GM12872 (cell line): ENCODE measurements around the gene ARHGEF28.

ENCODE experiments used
- CTCF ChIP-seq: IDR thresholded peaks from 3 replicates; pipeline ENCODE4 v1.5.1; 2011; ENCODE audit warnings: low read depth, mild to moderate bottlenecking, low read length, moderate library complexity; ENCODE audit not compliant: insufficient read depth

Gene ARHGEF28

DNA sequence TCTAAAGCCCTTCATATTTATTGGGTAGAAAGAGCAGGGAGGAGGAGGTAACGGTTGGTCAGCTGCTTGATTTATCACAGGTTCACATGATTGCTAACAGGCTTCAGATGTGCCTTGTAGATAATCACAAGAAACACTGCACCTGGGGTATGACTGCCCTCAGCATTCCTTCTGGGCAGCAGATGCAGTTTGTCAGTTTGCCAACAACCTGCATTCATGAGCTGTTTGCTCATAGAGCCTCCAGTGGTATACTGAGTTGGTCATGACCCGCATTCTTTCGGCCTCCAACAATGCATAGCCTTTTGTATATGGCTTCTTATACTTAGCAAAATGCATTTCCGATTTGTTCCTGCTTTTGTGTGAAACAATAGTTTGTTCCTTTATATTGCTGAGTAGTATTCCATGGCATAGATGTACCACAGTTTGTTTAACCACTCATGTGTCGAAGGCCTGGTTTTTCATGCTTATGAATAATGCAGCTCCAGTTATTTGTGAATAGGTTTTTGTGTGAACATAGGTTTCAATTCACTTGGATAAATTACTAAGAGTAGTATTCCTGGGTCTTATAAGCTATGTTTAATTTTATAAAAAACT lies 83.6 kb downstream of the ARHGEF28 start:
- no peak for TF ChIP-seq CTCF

- TF ChIP-seq CTCF = no peak
Measured at GRCh38 chr5:73716284-73716808, 90.3 kb downstream of the ARHGEF28 start.

DNA sequence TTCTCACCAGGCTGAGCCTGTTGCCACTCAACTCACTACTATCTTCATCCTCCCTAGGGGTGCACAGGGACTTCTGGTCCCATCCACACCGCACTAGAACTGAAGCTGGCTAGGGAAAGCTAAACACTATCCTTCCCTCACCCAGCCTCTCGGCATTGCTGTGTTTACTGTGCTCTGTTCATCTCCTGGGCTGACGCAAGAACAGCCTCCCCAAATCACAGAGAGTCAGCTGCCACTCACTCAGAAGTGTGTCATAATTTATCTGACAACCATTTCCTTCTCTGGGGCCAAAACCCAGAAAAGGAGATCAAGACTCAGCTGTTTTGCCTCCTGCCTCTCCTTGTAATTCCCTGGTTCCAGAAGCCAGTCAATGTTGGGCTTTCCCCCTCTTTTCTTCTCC lies 92.8 kb downstream of the ARHGEF28 start:
- TF ChIP-seq CTCF = no peak

- no peak for TF ChIP-seq CTCF
Measured at GRCh38 chr5:73719632-73720031, 93.6 kb downstream of the ARHGEF28 start.

GRCh38 chr5:73722231-73722630 lies 96.2 kb downstream of the ARHGEF28 start:
- TF ChIP-seq CTCF = no peak

DNA sequence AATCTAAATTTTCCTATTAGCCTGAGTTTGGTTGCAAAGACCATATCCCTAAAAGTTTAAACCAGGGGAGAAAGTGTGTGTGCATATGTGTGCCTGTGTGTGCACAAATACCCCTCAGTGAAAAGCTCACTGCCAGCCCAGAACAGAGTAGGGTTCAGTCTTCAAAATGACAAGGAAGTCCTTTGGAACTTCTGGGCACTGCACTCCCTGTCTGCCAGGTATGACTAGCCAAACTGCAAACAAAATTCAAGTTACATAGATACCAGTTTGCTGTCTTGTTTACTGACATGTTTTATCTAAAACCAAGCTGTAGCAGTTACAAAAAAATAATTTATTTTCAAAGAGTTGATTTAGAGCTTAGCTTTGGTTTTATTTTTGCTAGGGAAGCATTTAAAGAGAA lies 100.1 kb downstream of the ARHGEF28 start:
- TF ChIP-seq CTCF = no peak

DNA sequence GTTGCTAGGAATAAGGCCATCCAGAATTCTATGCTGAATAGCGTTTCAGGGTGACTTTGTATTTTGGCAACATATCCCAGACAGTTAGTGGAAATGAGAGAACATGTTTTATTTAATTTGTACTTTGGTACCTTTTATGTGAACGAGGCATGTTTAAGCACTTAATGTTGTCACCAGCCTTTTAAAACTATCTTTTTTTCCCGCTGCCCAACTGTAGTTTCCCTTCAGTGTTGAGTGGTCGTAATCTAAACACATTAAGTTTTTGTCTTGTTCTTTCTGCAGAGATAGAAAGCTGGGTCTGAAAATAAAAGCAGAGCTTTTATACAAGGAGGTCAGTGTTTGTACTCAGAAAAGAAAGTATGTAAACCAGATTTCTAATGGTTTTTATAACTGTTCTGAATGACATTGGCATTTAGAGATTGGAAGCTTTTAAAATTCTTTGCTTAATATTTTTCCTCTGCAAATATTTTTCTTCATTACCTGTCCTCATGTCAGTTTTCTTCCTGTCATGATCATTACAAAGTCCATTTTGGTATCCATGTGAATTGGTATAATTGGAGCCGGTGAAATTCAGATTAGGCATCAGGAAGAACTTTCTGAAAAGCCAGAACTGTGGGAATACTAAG lies 100.7 kb downstream of the ARHGEF28 start:
- TF ChIP-seq CTCF = no peak
